RWPE2 (cell line): ENCODE measurements around the gene BDP1.

ENCODE experiments used
- ATAC-seq: fragments of 200-7000 bp; cut with Tn5 transposase; 3 replicates; pipeline ENCODE4 v1.9.1; 2021; ENCODE audit warnings: low read depth
- DNase-seq: peaks from one replicate; pipeline ENCODE4 v3.0.0-alpha.2; 2020; ENCODE audit warnings: low spot score
- H3K27ac ChIP-seq: fragments of 450-650 bp; 2 replicates; pipeline ENCODE4 v1.5.1; 2017; ENCODE audit warnings: mild to moderate bottlenecking; ENCODE audit not compliant: poor library complexity, severe bottlenecking
- H3K27me3 ChIP-seq: fragments of 250-450 bp; sonication (Bioruptor Pico); 2 replicates; pipeline ENCODE4 v1.5.1; 2021; ENCODE audit warnings: mild to moderate bottlenecking, moderate library complexity; ENCODE audit not compliant: insufficient read depth, poor library complexity, severe bottlenecking
- H3K36me3 ChIP-seq: fragments of 250-450 bp; sonication (Bioruptor Pico); 2 replicates; pipeline ENCODE4 v1.5.1; 2020; ENCODE audit warnings: low read depth, mild to moderate bottlenecking, moderate library complexity
- H3K4me1 ChIP-seq: fragments of 250-450 bp; sonication (Bioruptor Pico); 2 replicates; pipeline ENCODE4 v1.5.1; 2021; ENCODE audit warnings: mild to moderate bottlenecking, moderate library complexity; ENCODE audit not compliant: insufficient read depth, poor library complexity, severe bottlenecking
- H3K4me3 ChIP-seq: fragments of 250-450 bp; sonication (Bioruptor Pico); 2 replicates; pipeline ENCODE4 v1.5.1; 2021; ENCODE audit warnings: mild to moderate bottlenecking, moderate library complexity; ENCODE audit not compliant: severe bottlenecking
- H3K9me3 ChIP-seq: fragments of 250-450 bp; sonication (Bioruptor Pico); 2 replicates; pipeline ENCODE4 v1.5.1; 2021; ENCODE audit warnings: mild to moderate bottlenecking, moderate library complexity; ENCODE audit not compliant: severe bottlenecking
- TF ChIP-seq, protein P1 (sequence below): fragments of 450-650 bp; IDR thresholded peaks from one replicate; pipeline ENCODE4 v1.5.1; 2017; ENCODE audit warnings: mild to moderate bottlenecking, moderate library complexity; ENCODE audit not compliant: poor library complexity, severe bottlenecking

Gene BDP1

DNA sequence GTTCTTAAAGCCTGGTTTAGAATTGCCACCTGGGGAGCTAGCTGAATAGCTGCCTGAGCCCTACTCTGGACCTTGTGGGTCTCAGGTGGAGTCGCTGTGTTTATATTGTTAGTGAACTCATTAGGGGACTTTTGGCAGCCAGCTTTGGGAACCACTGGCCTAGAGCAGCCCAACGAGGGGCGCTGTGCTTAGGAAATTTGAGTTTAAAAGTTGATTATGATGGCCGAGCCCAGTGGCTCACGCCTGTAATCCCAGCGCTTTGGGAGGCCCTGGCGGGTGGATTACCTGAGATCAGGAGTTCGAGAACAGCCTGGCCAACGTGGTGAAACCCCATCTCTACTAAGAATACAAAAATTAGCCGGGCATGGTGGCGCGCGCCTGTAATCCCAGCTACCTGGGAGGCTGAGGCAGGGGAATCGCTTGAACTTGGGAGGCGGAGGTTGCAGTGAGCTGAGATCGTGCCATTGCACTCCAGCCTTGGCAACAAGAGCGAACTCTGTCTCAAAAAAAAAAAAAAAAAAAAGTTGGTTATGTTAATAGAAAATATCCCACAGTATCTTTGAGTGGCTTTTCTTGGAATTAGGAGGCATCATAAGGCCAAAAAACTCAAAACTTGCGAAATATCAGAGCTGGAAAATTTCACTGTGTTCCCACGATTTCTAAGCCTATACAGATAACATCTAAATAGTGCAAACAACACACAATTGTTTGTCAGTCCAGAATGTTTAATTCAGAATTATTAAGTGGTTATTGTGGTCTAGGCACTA is 132.5 kb downstream of the BDP1 start:
- no peak for DNase-seq
- Histone ChIP-seq H3K36me3 (no peaks in the 10 kb centered on the region), H3K4me1 (no peaks in the 10 kb centered on the region), H3K9me3 (no peaks in the 10 kb centered on the region), H3K4me3 (peak overlapping the region; percentile 70), H3K27ac (peak overlapping the region; percentile 27), H3K27me3 (no peaks in the 10 kb centered on the region)
- TF ChIP-seq, protein P1, sequence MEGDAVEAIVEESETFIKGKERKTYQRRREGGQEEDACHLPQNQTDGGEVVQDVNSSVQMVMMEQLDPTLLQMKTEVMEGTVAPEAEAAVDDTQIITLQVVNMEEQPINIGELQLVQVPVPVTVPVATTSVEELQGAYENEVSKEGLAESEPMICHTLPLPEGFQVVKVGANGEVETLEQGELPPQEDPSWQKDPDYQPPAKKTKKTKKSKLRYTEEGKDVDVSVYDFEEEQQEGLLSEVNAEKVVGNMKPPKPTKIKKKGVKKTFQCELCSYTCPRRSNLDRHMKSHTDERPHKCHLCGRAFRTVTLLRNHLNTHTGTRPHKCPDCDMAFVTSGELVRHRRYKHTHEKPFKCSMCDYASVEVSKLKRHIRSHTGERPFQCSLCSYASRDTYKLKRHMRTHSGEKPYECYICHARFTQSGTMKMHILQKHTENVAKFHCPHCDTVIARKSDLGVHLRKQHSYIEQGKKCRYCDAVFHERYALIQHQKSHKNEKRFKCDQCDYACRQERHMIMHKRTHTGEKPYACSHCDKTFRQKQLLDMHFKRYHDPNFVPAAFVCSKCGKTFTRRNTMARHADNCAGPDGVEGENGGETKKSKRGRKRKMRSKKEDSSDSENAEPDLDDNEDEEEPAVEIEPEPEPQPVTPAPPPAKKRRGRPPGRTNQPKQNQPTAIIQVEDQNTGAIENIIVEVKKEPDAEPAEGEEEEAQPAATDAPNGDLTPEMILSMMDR, result no peak
- peak; percentile 2; the same call in 2 of the 3 replicates for ATAC-seq

DNA sequence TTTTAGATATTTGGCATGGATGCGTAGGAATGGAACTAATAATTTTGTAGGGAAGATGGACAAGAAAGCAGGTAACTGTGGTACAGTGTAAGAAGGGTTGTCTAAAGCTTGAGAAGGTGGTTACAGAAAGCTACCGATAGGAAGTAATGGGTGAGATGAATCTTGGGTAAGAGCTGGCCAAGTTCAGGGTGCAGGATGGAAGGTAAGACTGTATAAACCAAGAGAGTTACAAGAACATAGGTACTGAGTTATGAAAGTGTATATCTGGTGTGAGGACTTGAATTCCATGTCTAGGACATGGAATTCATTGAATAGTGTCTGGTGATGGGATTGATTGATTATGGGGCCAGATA is 133.1 kb downstream of the BDP1 start:
- no peak overlapping the region for H3K4me3 ChIP-seq
- no peaks in the 10 kb centered on the region for H3K27me3 ChIP-seq
- ATAC-seq, result no peak
- DNase-seq, result no peak
- H3K4me1 ChIP-seq, result no peaks in the 10 kb centered on the region
- H3K36me3 ChIP-seq, result 0 out of 2 replicates have a peak, but pooled peaks cover under 1% of the 10 kb centered on the region
- no peak overlapping the region for H3K27ac ChIP-seq
- H3K9me3 ChIP-seq, result no peaks in the 10 kb centered on the region
- TF ChIP-seq, protein P1, result no peak

DNA sequence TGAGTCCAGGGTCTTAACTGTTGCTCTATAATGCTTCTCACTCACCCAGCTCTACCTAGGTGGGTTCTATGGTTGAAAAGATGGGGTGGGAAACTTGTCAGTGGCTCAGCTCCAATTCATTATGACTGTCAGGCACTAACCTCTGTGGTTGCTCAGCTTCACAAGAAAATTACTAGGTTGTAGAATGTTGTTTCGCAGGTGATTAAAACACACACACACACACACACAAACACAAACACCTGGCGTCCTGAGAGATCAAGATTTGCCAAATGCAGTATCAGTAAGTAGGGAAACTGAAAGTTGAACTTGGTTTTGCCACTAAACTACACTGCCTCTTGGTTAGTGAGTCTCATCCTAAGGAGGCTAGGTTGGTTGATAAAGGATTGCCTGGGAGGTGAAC is 134.5 kb downstream of the BDP1 start:
- DNase-seq (no peak), ATAC-seq (no peak)
- H3K4me1 ChIP-seq, result no peaks in the 10 kb centered on the region
- peaks cover 6% of the 10 kb centered on the region; the same call in 1 of the 2 replicates for H3K36me3 ChIP-seq
- no peaks in the 10 kb centered on the region for H3K9me3 ChIP-seq
- no peak overlapping the region for H3K4me3 ChIP-seq
- TF ChIP-seq, protein P1, result no peak
- no peak overlapping the region for H3K27ac ChIP-seq
- no peaks in the 10 kb centered on the region for H3K27me3 ChIP-seq

DNA sequence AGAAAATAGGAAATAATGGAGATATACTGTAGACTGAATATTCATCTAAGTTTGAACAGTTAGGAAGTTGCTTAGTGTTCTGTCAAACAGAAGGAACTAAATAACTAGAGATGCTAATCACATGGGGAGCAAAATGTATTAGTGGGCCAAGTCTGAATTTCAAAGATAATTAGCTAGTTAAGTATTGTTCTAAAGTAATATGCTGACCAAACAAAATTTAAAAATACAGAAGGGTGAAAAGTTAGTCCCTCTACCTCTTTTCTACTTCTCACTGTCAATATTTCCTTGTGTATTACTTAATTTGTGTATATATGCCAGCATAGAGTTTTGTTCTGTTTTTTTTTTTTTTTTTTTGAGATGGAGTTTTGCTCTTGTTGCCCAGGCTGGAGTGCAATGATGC is 135.6 kb downstream of the BDP1 start:
- ATAC-seq (no peak), DNase-seq (no peak)
- peaks cover 9% of the 10 kb centered on the region for H3K36me3 ChIP-seq
- TF ChIP-seq, protein P1, result no peak
- no peak overlapping the region for H3K4me3 ChIP-seq
- no peaks in the 10 kb centered on the region for H3K4me1 ChIP-seq
- H3K27ac ChIP-seq, result no peak overlapping the region
- no peaks in the 10 kb centered on the region for H3K9me3 ChIP-seq
- H3K27me3 ChIP-seq, result no peaks in the 10 kb centered on the region

DNA sequence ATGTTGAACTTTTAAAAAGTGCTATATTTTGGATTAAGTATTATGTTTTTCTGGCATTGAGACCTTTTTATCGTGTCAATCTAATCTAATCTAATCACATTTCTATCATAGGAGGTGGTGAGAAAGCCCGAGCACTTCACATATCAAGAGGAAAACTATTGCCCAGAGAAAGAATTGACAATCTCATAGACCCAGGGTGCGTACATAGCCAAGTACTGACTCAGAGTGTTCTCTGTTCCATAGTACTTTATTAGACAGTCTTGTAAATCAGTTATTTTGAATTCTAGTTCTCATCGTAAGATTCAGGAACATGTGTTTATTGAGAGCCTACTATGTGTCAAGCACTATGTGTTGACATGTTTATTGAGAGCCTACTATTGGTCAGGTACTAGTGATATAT is 140.7 kb downstream of the BDP1 start:
- DNase-seq (no peak), ATAC-seq (no peak)
- Histone ChIP-seq H3K9me3 (no peaks in the 10 kb centered on the region), H3K27me3 (no peaks in the 10 kb centered on the region), H3K4me3 (no peak overlapping the region), H3K4me1 (peaks cover 10% of the 10 kb centered on the region), H3K36me3 (peaks cover 33% of the 10 kb centered on the region), H3K27ac (no peak overlapping the region)
- TF ChIP-seq, protein P1, result no peak
